Activated naive CD4-positive, alpha-beta T cell treated with anti-CD3 and anti-CD28 coated beads, Interleukin-2, amount 50 U/mL, for 16 hours (primary cell): ENCODE results near the gene ZCCHC24.
"Not testable (repeated sequence)": the region's sequence is repeated elsewhere in the genome, so short reads cannot be mapped to it uniquely, and the experiment has no call there.

ENCODE experiments used
- DNase-seq: peaks from one replicate; pipeline ENCODE4 v3.0.0-alpha.2; 2020

Gene ZCCHC24

GRCh38 chr10:79472449-79472848 is 27.0 kb upstream of the ZCCHC24 start:
- DNase-seq = no peak

GRCh38 chr10:79471776-79472175 is 26.4 kb upstream of the ZCCHC24 start:
- no peak for DNase-seq

- DNase-seq = no peak
Observed at GRCh38 chr10:79470096-79470495, 24.7 kb upstream of the ZCCHC24 start.

GRCh38 chr10:79468841-79469585 is 23.6 kb upstream of the ZCCHC24 start:
- DNase-seq = no peak

GRCh38 chr10:79468015-79468560 is 22.7 kb upstream of the ZCCHC24 start:
- no peak for DNase-seq

GRCh38 chr10:79465341-79465740 is 19.9 kb upstream of the ZCCHC24 start:
- no peak for DNase-seq

GRCh38 chr10:79463578-79464496 is 18.4 kb upstream of the ZCCHC24 start:
- no peak for DNase-seq

- DNase-seq = no peak
Observed at GRCh38 chr10:79460687-79461086, 15.3 kb upstream of the ZCCHC24 start.

GRCh38 chr10:79459243-79459642 is 13.8 kb upstream of the ZCCHC24 start:
- DNase-seq = no peak

GRCh38 chr10:79458483-79458882 is 13.1 kb upstream of the ZCCHC24 start:
- no peak for DNase-seq

GRCh38 chr10:79457256-79457785 is 11.9 kb upstream of the ZCCHC24 start:
- no peak for DNase-seq

GRCh38 chr10:79454259-79454658 is 8.8 kb upstream of the ZCCHC24 start:
- no peak for DNase-seq

- DNase-seq = no peak
Observed at GRCh38 chr10:79453392-79453791, 8.0 kb upstream of the ZCCHC24 start.

GRCh38 chr10:79452174-79452611 is 6.8 kb upstream of the ZCCHC24 start:
- no peak for DNase-seq

- DNase-seq = no peak
Observed at GRCh38 chr10:79451046-79451699, 5.7 kb upstream of the ZCCHC24 start.

- no peak for DNase-seq
Observed at GRCh38 chr10:79449181-79450146, 4.0 kb upstream of the ZCCHC24 start.

- DNase-seq = no peak
Observed at GRCh38 chr10:79448732-79449049, 3.3 kb upstream of the ZCCHC24 start.

GRCh38 chr10:79447911-79448731 is 2.7 kb upstream of the ZCCHC24 start:
- no peak for DNase-seq

- DNase-seq = not testable (repeated sequence)
Observed at GRCh38 chr10:79447249-79447648, 1.8 kb upstream of the ZCCHC24 start.

- DNase-seq = no peak
Observed at GRCh38 chr10:79446758-79447084, 1.3 kb upstream of the ZCCHC24 start.
